ENCODE results near the gene ECE1. TPM values are rescaled to one million over a fixed set of nuclear protein-coding genes. Genes with fewer than 3 reads are reported as not detected.

ECE1 gene
- total and polyA plus RNA-seq, 2 of the 13 experiments (the other 11 are each of a cell fraction or from before 2014, with no cell fraction given): 13.5 to 21.2 TPM

- peaks cover 0 to 1% of the 10 kb centered on the region in 2 experiments; a peak in 1 of 5 replicates for H3K36me3 ChIP-seq (replicated peaks in 1 of 2; ENCODE audit: control insufficient read depth in 1 of 2, insufficient read depth in 2 of 2, low read length in 2 of 2)
- ATAC-seq (no peak), DNase-seq (ENCODE audit: low spot score) (no peak), FAIRE-seq (no peak)
- H3K79me2 ChIP-seq (ENCODE audit: insufficient read depth, low read length): no peaks in the 10 kb centered on the region
- 91% methylated on average over 11 of the region's 13 CpGs for WGBS (ENCODE audit: low lambda C conversion rate)
- intact Hi-C loops (cut with micrococcal nuclease; ENCODE audit: unreplicated experiment) (no loop called here), in situ Hi-C loops (cut with HindIII; ENCODE audit: extremely low pct_ligation_motif_present, low pct_unique_long_range_greater_than_20kb) (no loop called here)
- H3K4me1 ChIP-seq (ENCODE audit: insufficient read depth, low read length): peaks cover 14% of the 10 kb centered on the region
- H3K9me3 ChIP-seq (ENCODE audit: low read length): no peaks in the 10 kb centered on the region
- BruUV-seq (replicated peaks): no TSS peak
- no peak overlapping the region for H3K4me3 ChIP-seq (replicated peaks in 1 of 3; ENCODE audit: insufficient read depth in 1 of 3, low read depth in 2 of 3, low read length in 3 of 3)
- H3K27ac ChIP-seq (ENCODE audit: extremely low read length, insufficient read depth, low read length): no peak overlapping the region
- no peak overlapping the region for H3K4me2 ChIP-seq (ENCODE audit: low read depth, low read length)
- no peak overlapping the region for H3K9ac ChIP-seq (ENCODE audit: insufficient read depth, low read depth, low read length)
- no peaks in the 10 kb centered on the region for H4K20me1 ChIP-seq (ENCODE audit: insufficient read depth, low read length)
- H3K27me3 ChIP-seq (ENCODE audit: control insufficient read depth in 1 of 2, insufficient read depth in 2 of 2, low read length in 2 of 2): no peaks in the 10 kb centered on the region
- ChIA-PET CTCF (ENCODE audit: low intra/inter-chr PET ratio, low total read pairs) (no interaction called here), POLR2A (no interaction called here)
- H2AFZ ChIP-seq (ENCODE audit: low read length): no peak overlapping the region
- no peak for TF ChIP-seq GPBP1L1 (CRISPR knock-in tag; IDR thresholded peaks at IDR 0.05)
- no peak for TF ChIP-seq ZNF670 (CRISPR knock-in tag; IDR thresholded peaks at IDR 0.05; ENCODE audit: borderline replicate concordance)
- no peak for TF ChIP-seq ZNF224 (CRISPR knock-in tag; IDR thresholded peaks at IDR 0.05)
- TF ChIP-seq TEF (CRISPR knock-in tag; IDR thresholded peaks at IDR 0.05): no peak
- TF ChIP-seq SNAPC4 (CRISPR knock-in tag; IDR thresholded peaks at IDR 0.05): no peak
- TF ChIP-seq LRRFIP1 (CRISPR knock-in tag; conservative IDR thresholded peaks at IDR 0.05): no peak
- no peak for TF ChIP-seq ZNF335 (CRISPR knock-in tag; IDR thresholded peaks at IDR 0.05)
- no peak for TF ChIP-seq NFAT5 (CRISPR knock-in tag; IDR thresholded peaks at IDR 0.05)
Measured at GRCh38 chr1:21294266-21294989, 4.2 kb upstream of the ECE1 start.

Measured in HepG2 (cell line).